ENCODE results near the gene NDEL1.

DNA sequence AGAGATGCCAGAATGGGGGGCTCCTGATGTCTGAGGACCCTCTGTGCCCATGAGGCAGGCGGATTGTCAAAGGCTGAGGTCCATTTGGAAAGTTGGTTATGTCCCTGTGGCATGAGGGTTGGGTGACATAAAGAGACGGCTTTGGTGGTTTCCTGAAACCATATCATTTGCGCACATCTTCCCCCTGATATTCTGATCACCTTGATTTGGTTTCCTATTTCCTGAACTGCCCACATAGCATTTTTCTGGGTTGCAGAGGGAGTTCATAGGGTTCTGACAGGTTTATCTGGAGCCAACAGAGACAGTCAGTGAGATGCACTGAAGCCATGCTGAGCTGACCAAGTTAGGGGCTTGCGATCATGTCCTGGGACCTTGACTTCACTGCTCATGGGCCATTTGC is 22.4 kb upstream of the NDEL1 start:
- TF ChIP-seq, protein P1, sequence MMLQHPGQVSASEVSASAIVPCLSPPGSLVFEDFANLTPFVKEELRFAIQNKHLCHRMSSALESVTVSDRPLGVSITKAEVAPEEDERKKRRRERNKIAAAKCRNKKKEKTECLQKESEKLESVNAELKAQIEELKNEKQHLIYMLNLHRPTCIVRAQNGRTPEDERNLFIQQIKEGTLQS (CRISPR knock-in tag; conservative IDR thresholded peaks at IDR 0.05), result no peak
- TF ChIP-seq, protein P2, sequence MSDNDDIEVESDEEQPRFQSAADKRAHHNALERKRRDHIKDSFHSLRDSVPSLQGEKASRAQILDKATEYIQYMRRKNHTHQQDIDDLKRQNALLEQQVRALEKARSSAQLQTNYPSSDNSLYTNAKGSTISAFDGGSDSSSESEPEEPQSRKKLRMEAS (CRISPR knock-in tag; IDR thresholded peaks at IDR 0.05), result no peak
- TF ChIP-seq, protein P3, sequence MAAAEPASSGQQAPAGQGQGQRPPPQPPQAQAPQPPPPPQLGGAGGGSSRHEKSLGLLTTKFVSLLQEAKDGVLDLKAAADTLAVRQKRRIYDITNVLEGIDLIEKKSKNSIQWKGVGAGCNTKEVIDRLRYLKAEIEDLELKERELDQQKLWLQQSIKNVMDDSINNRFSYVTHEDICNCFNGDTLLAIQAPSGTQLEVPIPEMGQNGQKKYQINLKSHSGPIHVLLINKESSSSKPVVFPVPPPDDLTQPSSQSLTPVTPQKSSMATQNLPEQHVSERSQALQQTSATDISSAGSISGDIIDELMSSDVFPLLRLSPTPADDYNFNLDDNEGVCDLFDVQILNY (CRISPR knock-in tag; IDR thresholded peaks at IDR 0.05), result no peak
- TF ChIP-seq CBFB (CRISPR knock-in tag; IDR thresholded peaks at IDR 0.05; ENCODE audit: low read depth), result no peak
- TF ChIP-seq, protein P4, sequence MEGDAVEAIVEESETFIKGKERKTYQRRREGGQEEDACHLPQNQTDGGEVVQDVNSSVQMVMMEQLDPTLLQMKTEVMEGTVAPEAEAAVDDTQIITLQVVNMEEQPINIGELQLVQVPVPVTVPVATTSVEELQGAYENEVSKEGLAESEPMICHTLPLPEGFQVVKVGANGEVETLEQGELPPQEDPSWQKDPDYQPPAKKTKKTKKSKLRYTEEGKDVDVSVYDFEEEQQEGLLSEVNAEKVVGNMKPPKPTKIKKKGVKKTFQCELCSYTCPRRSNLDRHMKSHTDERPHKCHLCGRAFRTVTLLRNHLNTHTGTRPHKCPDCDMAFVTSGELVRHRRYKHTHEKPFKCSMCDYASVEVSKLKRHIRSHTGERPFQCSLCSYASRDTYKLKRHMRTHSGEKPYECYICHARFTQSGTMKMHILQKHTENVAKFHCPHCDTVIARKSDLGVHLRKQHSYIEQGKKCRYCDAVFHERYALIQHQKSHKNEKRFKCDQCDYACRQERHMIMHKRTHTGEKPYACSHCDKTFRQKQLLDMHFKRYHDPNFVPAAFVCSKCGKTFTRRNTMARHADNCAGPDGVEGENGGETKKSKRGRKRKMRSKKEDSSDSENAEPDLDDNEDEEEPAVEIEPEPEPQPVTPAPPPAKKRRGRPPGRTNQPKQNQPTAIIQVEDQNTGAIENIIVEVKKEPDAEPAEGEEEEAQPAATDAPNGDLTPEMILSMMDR (IDR thresholded peaks at IDR 0.05), result no peak

All from WTC11 (cell line).